Epithelial cell of proximal tubule (primary cell): ENCODE measurements around the gene LCOR. TPM values are rescaled to one million over a fixed set of nuclear protein-coding genes. Genes with fewer than 3 reads are reported as not detected.
A peak's percentile ranks its signal among the peaks of the same experiment; 100 is the strongest.
"Not testable (repeated sequence)": the region's sequence is repeated elsewhere in the genome, so short reads cannot be mapped to it uniquely, and the experiment has no call there.

ENCODE experiments used
- DNase-seq: peaks from one replicate; pipeline ENCODE4 v3.0.0-alpha.2; 2011; ENCODE audit warnings: low read depth
- H3K4me3 ChIP-seq: 2 replicates; pipeline ENCODE4 v1.5.1; 2011; ENCODE audit warnings: low read depth, mild to moderate bottlenecking, low read length
- CTCF ChIP-seq: conservative IDR thresholded peaks from 2 replicates; pipeline ENCODE4 v1.5.1; 2012; ENCODE audit warnings: low read depth, mild to moderate bottlenecking, low read length
- total RNA-seq: library from RNA; depleted of rRNA; stranded (reverse); fragments of >200 nt; gene quantifications from 2 replicates; pipeline ENCODE4 v1.2.3, GENCODE V29; 2015

The LCOR gene
- total RNA-seq, 1 donor from 2014 or later, result 17.2 TPM

- no peak for DNase-seq
- no peak overlapping the region for H3K4me3 ChIP-seq
- TF ChIP-seq CTCF, result no peak
These were observed 28.8 kb upstream of the LCOR start for GRCh38 chr10:96803288-96803664.

DNA sequence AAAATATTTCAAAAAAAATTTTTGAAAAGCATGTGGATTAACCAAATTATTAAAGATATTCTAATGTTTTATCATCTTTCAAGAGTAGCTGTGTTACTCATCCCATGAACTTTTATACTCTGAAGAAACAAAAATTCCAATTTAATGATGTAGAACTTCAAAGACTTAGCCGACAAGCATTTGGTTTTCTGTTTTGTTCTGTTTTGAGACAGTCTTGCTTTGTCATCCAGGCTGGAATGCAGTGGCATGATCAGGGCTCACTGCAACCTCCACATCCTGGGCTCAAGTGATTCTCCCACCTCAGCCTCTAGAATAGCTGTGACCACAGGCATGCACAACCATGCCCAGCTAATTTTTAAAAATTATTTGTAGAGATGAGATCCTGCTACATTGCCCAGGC, 17.8 kb upstream of the LCOR start:
- TF ChIP-seq CTCF, result no peak
- peak; percentile 52 for DNase-seq
- no peak overlapping the region for H3K4me3 ChIP-seq

DNA sequence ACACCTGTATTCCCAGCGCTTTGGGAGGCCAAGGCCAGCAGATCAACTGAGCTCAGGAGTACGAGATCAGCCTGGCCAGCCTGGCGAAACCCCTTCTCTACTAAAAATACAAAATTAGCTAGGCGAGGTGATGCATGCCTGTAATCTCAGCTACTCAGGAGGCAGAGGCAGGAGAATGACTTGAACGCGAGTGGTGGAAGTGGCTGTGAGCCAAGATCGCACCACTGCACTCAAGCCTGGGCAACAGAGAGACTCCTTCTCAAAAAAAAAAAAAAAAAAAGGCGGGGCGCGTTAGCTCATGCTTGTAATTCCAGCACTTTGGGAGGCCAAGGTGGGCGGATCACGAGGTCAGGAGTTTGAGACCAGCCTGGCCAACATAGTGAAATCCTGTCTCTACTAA, 13.1 kb upstream of the LCOR start:
- H3K4me3 ChIP-seq, DNase-seq: not testable (repeated sequence)

GRCh38 chr10:96820765-96821164, 11.3 kb upstream of the LCOR start:
- TF ChIP-seq CTCF, result no peak
- no peak for DNase-seq
- no peak overlapping the region for H3K4me3 ChIP-seq

DNA sequence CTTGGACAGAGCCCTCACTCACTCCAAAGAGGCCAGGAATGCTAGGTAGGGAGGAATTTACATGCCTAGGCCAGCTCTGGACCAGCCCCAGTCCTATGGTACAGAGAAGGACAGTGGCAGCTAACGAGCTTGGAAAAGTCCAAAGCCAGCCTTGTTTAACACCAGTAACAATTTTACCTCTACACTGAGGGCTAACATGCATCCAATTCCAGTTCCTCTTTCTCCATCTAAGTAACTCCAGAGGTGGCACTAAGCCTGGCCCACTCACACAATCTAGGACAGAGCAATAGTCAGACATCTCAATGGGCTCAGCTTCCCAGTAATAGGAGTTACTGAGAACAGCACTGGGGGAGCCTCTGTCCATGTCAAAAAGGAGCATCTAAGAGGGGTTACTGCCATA, 5.7 kb upstream of the LCOR start:
- no peak overlapping the region for H3K4me3 ChIP-seq
- no peak for DNase-seq
- TF ChIP-seq CTCF, result no peak

DNA sequence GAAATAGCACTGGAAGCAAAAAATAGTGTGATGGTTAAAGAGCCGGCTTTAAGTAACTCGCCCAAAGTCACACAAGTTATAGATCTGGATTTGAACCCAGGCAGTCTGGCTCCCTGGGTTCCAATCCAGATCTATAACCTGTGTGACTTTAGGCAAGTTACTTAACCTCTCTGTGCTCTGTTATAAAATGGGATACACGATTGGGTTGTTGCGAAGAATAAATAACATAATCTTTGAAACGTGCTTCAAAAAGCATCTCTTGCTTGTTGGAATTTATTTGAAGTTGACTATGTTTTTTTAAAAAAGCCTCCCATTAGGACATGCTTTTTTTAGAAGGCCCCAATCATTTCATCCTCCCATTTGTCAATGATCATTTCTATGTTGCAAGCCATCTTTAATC, 3.5 kb upstream of the LCOR start:
- TF ChIP-seq CTCF, result no peak
- H3K4me3 ChIP-seq, result no peak overlapping the region

GRCh38 chr10:96829029-96829773, 2.9 kb upstream of the LCOR start:
- DNase-seq, result no peak
- no peak overlapping the region for H3K4me3 ChIP-seq
- TF ChIP-seq CTCF, result no peak

More for the DNA sequence above, 3.5 kb upstream of the LCOR start:
- no peak for DNase-seq
